HepG2 (cell line): ENCODE results near the gene MRPS7. TPM values are rescaled to one million over a fixed set of nuclear protein-coding genes. Genes with fewer than 3 reads are reported as not detected.

ENCODE experiments used
- BHLHE40 ChIP-seq: IDR thresholded peaks from 2 replicates; pipeline ENCODE4 v1.6.1; 2011; ENCODE audit warnings: low read length, improper control_type of control experiment
- DNMT3B ChIP-seq: conservative IDR thresholded peaks from 2 replicates; pipeline ENCODE4 v1.6.1; 2016; ENCODE audit warnings: missing biosample characterization, control low read depth
- DR1 ChIP-seq: sonication (generic); formaldehyde crosslinking; IDR thresholded peaks from 2 replicates; pipeline ENCODE4 v1.8.0; 2021; ENCODE audit warnings: mild to moderate bottlenecking, missing genetic modification reagents, inconsistent platforms
- ESRRA ChIP-seq: sonication (generic); formaldehyde crosslinking; IDR thresholded peaks from 2 replicates; pipeline ENCODE4 v1.5.1; 2020; ENCODE audit warnings: mild to moderate bottlenecking, low read depth, missing genetic modification reagents
- HNRNPK ChIP-seq: fragments of 200-400 bp; formaldehyde crosslinking; IDR thresholded peaks from 2 replicates; pipeline ENCODE4 v1.6.1; 2018; ENCODE audit warnings: low read length, low read depth, moderate library complexity, mild to moderate bottlenecking; ENCODE audit not compliant: poor library complexity, severe bottlenecking
- IKZF4 ChIP-seq: sonication (generic); formaldehyde crosslinking; IDR thresholded peaks from 2 replicates; pipeline ENCODE4 v1.5.1; 2020; ENCODE audit warnings: borderline replicate concordance, mild to moderate bottlenecking, low read depth, missing genetic modification reagents; ENCODE audit errors: not compliant biosample characterization
- KMT2B ChIP-seq: IDR thresholded peaks from 2 replicates; pipeline ENCODE4 v1.6.1; 2016; ENCODE audit warnings: missing genetic modification reagents, missing compliant biosample characterization
- MTF1 ChIP-seq: sonication (generic); formaldehyde crosslinking; IDR thresholded peaks from 2 replicates; pipeline ENCODE4 v1.5.0; 2020; ENCODE audit warnings: missing genetic modification reagents
- RBM22 ChIP-seq: fragments of 200-400 bp; formaldehyde crosslinking; optimal IDR thresholded peaks from 2 replicates; pipeline ENCODE3; 2017; ENCODE audit warnings: mild to moderate bottlenecking, low read length, moderate library complexity
- RFXAP ChIP-seq: sonication (generic); formaldehyde crosslinking; IDR thresholded peaks from 2 replicates; pipeline ENCODE4 v1.4.0; 2020; ENCODE audit warnings: missing genetic modification reagents, borderline replicate concordance
- SIN3B ChIP-seq: fragments of 150-350 bp; IDR thresholded peaks from 2 replicates; pipeline ENCODE4 v1.6.1; 2014; ENCODE audit warnings: low read length
- SMARCC2 ChIP-seq: fragments of 450-650 bp; IDR thresholded peaks from 2 replicates; pipeline ENCODE4 v1.6.1; 2017; ENCODE audit warnings: antibody characterized with exemption, mild to moderate bottlenecking
- SMC3 ChIP-seq: IDR thresholded peaks from 2 replicates; pipeline ENCODE4 v1.6.1; 2011; ENCODE audit warnings: low read length, improper control_type of control experiment
- ZEB1 ChIP-seq: IDR thresholded peaks from 2 replicates; pipeline ENCODE4 v1.6.1; 2012; ENCODE audit warnings: mild to moderate bottlenecking, low read depth, inconsistent platforms; ENCODE audit not compliant: insufficient replicate concordance
- ZFY ChIP-seq: sonication (generic); formaldehyde crosslinking; IDR thresholded peaks from 2 replicates; pipeline ENCODE4 v1.4.0; 2020; ENCODE audit warnings: missing genetic modification reagents
- ZNF333 ChIP-seq: sonication (generic); formaldehyde crosslinking; IDR thresholded peaks from 2 replicates; pipeline ENCODE4 v1.4.0; 2020; ENCODE audit warnings: mild to moderate bottlenecking, missing genetic modification reagents, borderline replicate concordance
- ZNF674 ChIP-seq: sonication (generic); formaldehyde crosslinking; IDR thresholded peaks from 2 replicates; pipeline ENCODE4 v1.5.0; 2020; ENCODE audit warnings: low read depth, mild to moderate bottlenecking, missing genetic modification reagents
- ZNF713 ChIP-seq: sonication (generic); formaldehyde crosslinking; IDR thresholded peaks from 2 replicates; pipeline ENCODE4 v1.4.0; 2020; ENCODE audit warnings: mild to moderate bottlenecking, missing genetic modification reagents
- ZSCAN22 ChIP-seq: sonication (generic); formaldehyde crosslinking; IDR thresholded peaks from 2 replicates; pipeline ENCODE4 v1.4.0; 2020; ENCODE audit warnings: mild to moderate bottlenecking, missing genetic modification reagents
- ZSCAN29 ChIP-seq: sonication (generic); formaldehyde crosslinking; conservative IDR thresholded peaks from 2 replicates; pipeline ENCODE4 v1.4.0; 2020; ENCODE audit warnings: mild to moderate bottlenecking, missing genetic modification reagents
- polyA plus RNA-seq, 8 experiments: library from polyadenylated mRNA; depleted of rRNA in 3 of 8; stranded (reverse) in 7 of 8; unstranded in 1 of 8; fragments of >200 nt; fragmentation: Illumina TruSeq in 4 of 8; extraction: Trizol in 4 of 8; gene quantifications; 2 replicates each; pipeline versions ENCODE4 v1.2.1 to v1.2.3, GENCODE V29; 2011 to 2016; ENCODE audit warnings: low read depth in 4 of 8, missing spikeins in 1 of 8, mixed read lengths in 1 of 8; ENCODE audit not compliant: insufficient read depth in 1 of 8
- total RNA-seq, 5 experiments: library from RNA; depleted of rRNA; stranded (reverse); fragments of >200 nt; fragmentation: Illumina TruSeq; extraction: Trizol; gene quantifications; 2 replicates each; pipeline ENCODE4 v1.2.3, GENCODE V29; 2016; ENCODE audit warnings: low read depth in 1 of 5
- TF ChIP-seq, protein P1 (sequence below): sonication (generic); formaldehyde crosslinking; IDR thresholded peaks from 2 replicates; pipeline ENCODE4 v1.8.1; 2023; ENCODE audit warnings: missing genetic modification reagents, inconsistent platforms, borderline replicate concordance
- TF ChIP-seq, protein P2 (sequence below): sonication (generic); formaldehyde crosslinking; IDR thresholded peaks from 2 replicates; pipeline ENCODE4 v1.8.0; 2022; ENCODE audit warnings: mild to moderate bottlenecking, missing genetic modification reagents; ENCODE audit not compliant: insufficient replicate concordance
- TF ChIP-seq, protein P3 (sequence below): IDR thresholded peaks from 2 replicates; pipeline ENCODE4 v1.6.1; 2016; ENCODE audit warnings: low read depth, control low read depth
- TF ChIP-seq, protein P4 (sequence below): sonication (generic); formaldehyde crosslinking; IDR thresholded peaks from 2 replicates; pipeline ENCODE4 v1.5.0; 2020; ENCODE audit warnings: mild to moderate bottlenecking, missing genetic modification reagents

Gene MRPS7
- total and polyA plus RNA-seq, 2 of the 13 experiments (the other 11 are each of a cell fraction or from before 2014, with no cell fraction given) = 97.0 to 162 TPM

DNA sequence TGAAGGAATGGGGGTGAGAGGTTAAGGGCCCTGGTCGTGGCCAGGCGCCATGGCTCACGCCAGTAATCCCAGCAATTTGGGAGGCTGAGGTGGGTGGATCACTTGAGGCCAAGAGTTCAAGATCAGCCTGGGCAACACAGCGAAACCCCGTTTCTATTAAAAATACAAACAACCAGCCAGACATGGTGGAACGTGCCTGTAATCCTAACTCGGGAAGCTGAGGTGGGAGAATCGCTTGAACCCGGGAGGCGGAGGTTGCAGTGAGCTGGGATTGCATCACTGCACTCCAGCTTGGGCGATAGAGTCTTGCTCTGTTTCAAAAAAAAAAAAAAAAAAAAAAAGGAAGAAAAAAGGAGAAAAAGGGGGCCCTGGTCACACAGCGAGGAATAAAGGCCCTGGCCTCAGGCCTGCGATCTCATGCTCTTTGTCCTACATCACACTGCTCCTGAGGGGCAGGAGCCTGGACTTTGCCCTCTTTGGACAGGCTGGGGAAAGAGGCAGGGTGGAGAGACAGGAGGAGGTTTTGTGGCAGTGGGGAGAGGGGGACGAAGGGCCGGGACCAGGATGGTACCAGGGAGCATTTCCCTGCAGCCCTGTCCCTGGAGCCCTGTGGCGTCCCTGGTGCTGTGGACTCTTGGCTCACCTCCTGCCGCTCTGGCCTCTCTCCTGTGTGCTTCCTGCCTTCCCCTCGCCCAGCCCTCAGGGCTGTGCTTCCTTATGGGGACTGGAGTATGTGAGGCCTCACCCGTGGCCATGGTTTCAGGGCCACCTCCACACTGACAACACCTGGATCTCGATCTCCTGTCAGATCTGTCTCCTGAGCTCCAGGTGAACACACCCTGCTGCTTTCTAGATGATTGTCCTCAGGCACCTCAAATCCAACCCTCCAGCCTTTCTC, 47.3 kb downstream of the MRPS7 start (continued):
- TF ChIP-seq, protein P1, sequence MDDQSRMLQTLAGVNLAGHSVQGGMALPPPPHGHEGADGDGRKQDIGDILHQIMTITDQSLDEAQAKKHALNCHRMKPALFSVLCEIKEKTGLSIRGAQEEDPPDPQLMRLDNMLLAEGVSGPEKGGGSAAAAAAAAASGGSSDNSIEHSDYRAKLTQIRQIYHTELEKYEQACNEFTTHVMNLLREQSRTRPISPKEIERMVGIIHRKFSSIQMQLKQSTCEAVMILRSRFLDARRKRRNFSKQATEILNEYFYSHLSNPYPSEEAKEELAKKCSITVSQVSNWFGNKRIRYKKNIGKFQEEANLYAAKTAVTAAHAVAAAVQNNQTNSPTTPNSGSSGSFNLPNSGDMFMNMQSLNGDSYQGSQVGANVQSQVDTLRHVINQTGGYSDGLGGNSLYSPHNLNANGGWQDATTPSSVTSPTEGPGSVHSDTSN (CRISPR knock-in tag) = no peak
- TF ChIP-seq, protein P2, sequence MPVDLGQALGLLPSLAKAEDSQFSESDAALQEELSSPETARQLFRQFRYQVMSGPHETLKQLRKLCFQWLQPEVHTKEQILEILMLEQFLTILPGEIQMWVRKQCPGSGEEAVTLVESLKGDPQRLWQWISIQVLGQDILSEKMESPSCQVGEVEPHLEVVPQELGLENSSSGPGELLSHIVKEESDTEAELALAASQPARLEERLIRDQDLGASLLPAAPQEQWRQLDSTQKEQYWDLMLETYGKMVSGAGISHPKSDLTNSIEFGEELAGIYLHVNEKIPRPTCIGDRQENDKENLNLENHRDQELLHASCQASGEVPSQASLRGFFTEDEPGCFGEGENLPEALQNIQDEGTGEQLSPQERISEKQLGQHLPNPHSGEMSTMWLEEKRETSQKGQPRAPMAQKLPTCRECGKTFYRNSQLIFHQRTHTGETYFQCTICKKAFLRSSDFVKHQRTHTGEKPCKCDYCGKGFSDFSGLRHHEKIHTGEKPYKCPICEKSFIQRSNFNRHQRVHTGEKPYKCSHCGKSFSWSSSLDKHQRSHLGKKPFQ = no peak
- TF ChIP-seq RBM22 = peak; percentile 88
- peak; percentile 86 for TF ChIP-seq ESRRA (CRISPR knock-in tag)
- TF ChIP-seq HNRNPK = peak; percentile 35
- no peak for TF ChIP-seq SMARCC2
- TF ChIP-seq DR1 (CRISPR knock-in tag) = no peak
- TF ChIP-seq ZNF713 (CRISPR knock-in tag) = no peak
- no peak for TF ChIP-seq ZNF333 (CRISPR knock-in tag)
- peak; percentile 22 for TF ChIP-seq ZEB1
- no peak for TF ChIP-seq ZNF674
- TF ChIP-seq ZSCAN29 = peak; percentile 65; the same call in 1 of the 2 replicates
- peak; percentile 45 for TF ChIP-seq IKZF4 (CRISPR knock-in tag)
- peak; percentile 31; the same call in 1 of the 2 replicates for TF ChIP-seq RFXAP (CRISPR knock-in tag)
- TF ChIP-seq KMT2B = peak; percentile 54; the same call in 1 of the 2 replicates
- TF ChIP-seq DNMT3B (CRISPR knock-in tag) = no peak; the same call in 1 of the 2 replicates
- peak; percentile 53; the same call in 1 of the 2 replicates for TF ChIP-seq BHLHE40
- TF ChIP-seq SMC3 = 0 out of 2 replicates have a peak, but pooled peaks have one; percentile 18
- TF ChIP-seq SIN3B = no peak
- TF ChIP-seq, protein P3, sequence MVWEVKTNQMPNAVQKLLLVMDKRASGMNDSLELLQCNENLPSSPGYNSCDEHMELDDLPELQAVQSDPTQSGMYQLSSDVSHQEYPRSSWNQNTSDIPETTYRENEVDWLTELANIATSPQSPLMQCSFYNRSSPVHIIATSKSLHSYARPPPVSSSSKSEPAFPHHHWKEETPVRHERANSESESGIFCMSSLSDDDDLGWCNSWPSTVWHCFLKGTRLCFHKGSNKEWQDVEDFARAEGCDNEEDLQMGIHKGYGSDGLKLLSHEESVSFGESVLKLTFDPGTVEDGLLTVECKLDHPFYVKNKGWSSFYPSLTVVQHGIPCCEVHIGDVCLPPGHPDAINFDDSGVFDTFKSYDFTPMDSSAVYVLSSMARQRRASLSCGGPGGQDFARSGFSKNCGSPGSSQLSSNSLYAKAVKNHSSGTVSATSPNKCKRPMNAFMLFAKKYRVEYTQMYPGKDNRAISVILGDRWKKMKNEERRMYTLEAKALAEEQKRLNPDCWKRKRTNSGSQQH (CRISPR knock-in tag) = peak; percentile 86; the same call in 1 of the 2 replicates
- peak; percentile 92 for TF ChIP-seq ZFY (CRISPR knock-in tag)
- TF ChIP-seq MTF1 (CRISPR knock-in tag) = no peak
- no peak for TF ChIP-seq ZSCAN22 (CRISPR knock-in tag)
- TF ChIP-seq, protein P4, sequence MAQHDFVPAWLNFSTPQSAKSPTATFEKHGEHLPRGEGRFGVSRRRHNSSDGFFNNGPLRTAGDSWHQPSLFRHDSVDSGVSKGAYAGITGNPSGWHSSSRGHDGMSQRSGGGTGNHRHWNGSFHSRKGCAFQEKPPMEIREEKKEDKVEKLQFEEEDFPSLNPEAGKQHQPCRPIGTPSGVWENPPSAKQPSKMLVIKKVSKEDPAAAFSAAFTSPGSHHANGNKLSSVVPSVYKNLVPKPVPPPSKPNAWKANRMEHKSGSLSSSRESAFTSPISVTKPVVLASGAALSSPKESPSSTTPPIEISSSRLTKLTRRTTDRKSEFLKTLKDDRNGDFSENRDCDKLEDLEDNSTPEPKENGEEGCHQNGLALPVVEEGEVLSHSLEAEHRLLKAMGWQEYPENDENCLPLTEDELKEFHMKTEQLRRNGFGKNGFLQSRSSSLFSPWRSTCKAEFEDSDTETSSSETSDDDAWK = no peak
